Common myeloid progenitor, CD34-positive (primary cell): ENCODE measurements around the gene PRSS21.

ENCODE experiments used
- CTCF ChIA-PET: fragments of 350-600 bp; sonication (Branson Sonifier 250); formaldehyde crosslinking; loops from one replicate; lab custom pipeline; 2021; ENCODE audit warnings: antibody characterized with exemption; lab: Charles Lee
- POLR2A ChIA-PET: fragments of 350-600 bp; sonication (Branson Sonifier 250); formaldehyde crosslinking; loops from one replicate; lab custom pipeline; 2021; ENCODE audit warnings: antibody characterized with exemption; lab: Charles Lee
- DNase-seq, 3 donors: peaks; one replicate each; pipeline versions ENCODE4 v3.0.0 to v3.0.0-alpha.2; 2013
- H3K27ac ChIP-seq, 2 experiments: 1 replicate in 1 of 2; 2 replicates in 1 of 2; pipeline ENCODE4 v1.7.0; 2013; ENCODE audit warnings: inconsistent platforms in 2 of 2, low read length in 2 of 2, mild to moderate bottlenecking in 2 of 2, low read depth in 1 of 2, moderate library complexity in 1 of 2; ENCODE audit not compliant: severe bottlenecking in 2 of 2, insufficient read depth in 1 of 2, poor library complexity in 1 of 2
- H3K27me3 ChIP-seq, 5 experiments: replicated peaks in 2 of 5; 1 replicate in 3 of 5; 2 replicates in 2 of 5; pipeline versions ENCODE4 v1.6.1 to v1.7.0; 2013; ENCODE audit warnings: low read length in 4 of 5, mild to moderate bottlenecking in 2 of 5, moderate library complexity in 2 of 5, inconsistent platforms in 1 of 5; ENCODE audit not compliant: insufficient read depth in 5 of 5, control insufficient read depth in 4 of 5
- H3K36me3 ChIP-seq, 4 experiments: 1 replicate in 2 of 4; 2 replicates in 2 of 4; pipeline versions ENCODE4 v1.6.1 to v1.7.0; 2013; ENCODE audit warnings: low read length in 3 of 4, control low read depth in 1 of 4, mild to moderate bottlenecking in 1 of 4; ENCODE audit not compliant: control insufficient read depth in 4 of 4, insufficient read depth in 4 of 4
- H3K4me1 ChIP-seq, 4 experiments: 1 replicate in 3 of 4; 2 replicates in 1 of 4; pipeline versions ENCODE4 v1.6.1 to v1.7.1; 2013; ENCODE audit warnings: low read length in 3 of 4, mild to moderate bottlenecking in 3 of 4, control low read depth in 1 of 4, inconsistent platforms in 1 of 4, moderate library complexity in 1 of 4; ENCODE audit not compliant: control insufficient read depth in 4 of 4, insufficient read depth in 4 of 4; ENCODE audit errors: control extremely low read depth in 1 of 4
- H3K4me3 ChIP-seq, 7 experiments: 1 replicate in 4 of 7; 2 replicates in 3 of 7; pipeline versions ENCODE4 v1.5.1 to v1.7.0; 2013; ENCODE audit warnings: mild to moderate bottlenecking in 7 of 7, low read length in 6 of 7, moderate library complexity in 6 of 7, inconsistent platforms in 2 of 7, low read depth in 2 of 7, control low read depth in 1 of 7; ENCODE audit not compliant: insufficient read depth in 4 of 7, control insufficient read depth in 1 of 7; ENCODE audit errors: extremely low read depth in 1 of 7
- H3K9me3 ChIP-seq, 5 experiments: 1 replicate in 4 of 5; 2 replicates in 1 of 5; pipeline versions ENCODE4 v1.6.1 to v1.7.1; 2013; ENCODE audit warnings: low read length in 4 of 5, mild to moderate bottlenecking in 2 of 5, inconsistent platforms in 1 of 5, low read depth in 1 of 5, moderate library complexity in 1 of 5; ENCODE audit not compliant: control insufficient read depth in 4 of 5, insufficient read depth in 2 of 5; ENCODE audit errors: control extremely low read depth in 1 of 5
- WGBS: methylation state at CpG from one replicate; pipeline ENCODE4 v1.1.5; 2013; ENCODE audit not compliant: insufficient coverage; 5-methylcytosine and 5-hydroxymethylcytosine counted together

The PRSS21 gene

GRCh38 chr16:2845116-2845515, 28.1 kb downstream of the PRSS21 start:
- H3K27me3 ChIP-seq = peaks cover 0 to 12% (median 3%) of the 10 kb centered on the region in 5 experiments
- H3K9me3 ChIP-seq = no peaks in the 10 kb centered on the region
- no peak for DNase-seq
- peaks cover 0 to 25% (median 17%) of the 10 kb centered on the region in 4 experiments for H3K4me1 ChIP-seq
- no peak overlapping the region for H3K4me3 ChIP-seq
- H3K27ac ChIP-seq = no peak overlapping the region
- ChIA-PET CTCF (interaction anchor here (0.6 to 4.7 kb wide), 8 partner anchors 9 to 82 kb away, joined by 3 to 46 read pairs (median 4); no protein-coding TSS in a partner anchor), POLR2A (no interaction called here)
- WGBS = 77% methylated on average over 4 of the region's 5 CpGs
- no peaks in the 10 kb centered on the region for H3K36me3 ChIP-seq

GRCh38 chr16:2846511-2847310, 29.7 kb downstream of the PRSS21 start:
- Histone ChIP-seq H3K4me1 (peaks cover 0 to 11% (median 10%) of the 10 kb centered on the region in 4 experiments), H3K27ac (no peak overlapping the region), H3K27me3 (peaks cover 0 to 21% (median 5%) of the 10 kb centered on the region in 5 experiments), H3K9me3 (no peaks in the 10 kb centered on the region), H3K36me3 (no peaks in the 10 kb centered on the region), H3K4me3 (no peak overlapping the region)
- POLR2A ChIA-PET = no interaction called here
- CTCF ChIA-PET = no interaction called here
- DNase-seq = no peak
- 83% methylated on average over 3 of the region's 3 CpGs for WGBS

DNA sequence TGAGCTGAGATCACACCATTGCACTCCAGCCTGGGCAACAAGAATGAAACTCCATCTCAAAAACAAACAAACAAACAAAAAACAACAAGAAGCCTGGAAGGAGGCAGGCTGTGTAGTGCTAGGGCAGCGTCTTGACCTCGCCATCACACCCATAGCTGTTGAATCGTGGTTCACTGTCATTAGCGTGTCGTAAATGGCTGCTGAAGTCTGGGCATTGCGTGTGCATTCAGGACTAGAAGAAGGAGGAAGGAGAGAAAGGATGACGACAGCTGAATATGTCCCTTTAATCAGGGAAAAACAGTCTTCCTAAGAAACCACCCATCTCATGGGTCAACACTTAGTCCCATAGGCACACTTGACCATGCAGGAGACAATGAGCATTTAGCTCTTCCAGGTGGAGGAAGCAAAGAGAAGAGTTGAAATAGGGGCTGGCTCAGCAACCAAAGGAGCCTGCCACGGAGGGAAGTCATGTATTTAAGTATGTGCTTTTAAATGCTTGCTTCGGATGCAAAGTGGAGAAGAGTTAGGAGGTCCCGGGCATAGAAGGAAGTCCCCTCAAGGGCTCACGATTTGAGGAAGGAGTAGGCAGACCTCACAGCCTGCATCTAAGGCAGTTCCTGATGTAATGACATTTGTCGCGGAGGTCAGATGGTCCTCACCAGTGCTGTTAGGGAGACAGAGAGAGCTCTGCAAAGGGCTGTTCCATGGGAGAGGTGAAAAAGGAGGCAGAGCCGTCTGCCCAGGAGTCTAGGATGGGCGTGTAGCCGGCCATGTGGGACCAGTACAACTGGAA, 32.1 kb downstream of the PRSS21 start:
- ChIA-PET POLR2A (no interaction called here), CTCF (interaction anchor here (0.6 to 2.7 kb wide), 4 partner anchors 9 to 19 kb away, joined by 3 to 12 read pairs (median 4); no protein-coding TSS in a partner anchor)
- DNase-seq = peak in 2 of 3 donors; percentile 36 to 46
- 58% methylated on average over 11 of the region's 16 CpGs for WGBS
- Histone ChIP-seq H3K36me3 (no peaks in the 10 kb centered on the region), H3K27me3 (peaks cover 0 to 43% (median 12%) of the 10 kb centered on the region in 5 experiments), H3K27ac (no peak overlapping the region), H3K4me1 (peaks cover 0 to 3% (median 0%) of the 10 kb centered on the region in 4 experiments), H3K4me3 (no peak overlapping the region), H3K9me3 (peaks cover 0 to 6% (median 3%) of the 10 kb centered on the region in 5 experiments)

DNA sequence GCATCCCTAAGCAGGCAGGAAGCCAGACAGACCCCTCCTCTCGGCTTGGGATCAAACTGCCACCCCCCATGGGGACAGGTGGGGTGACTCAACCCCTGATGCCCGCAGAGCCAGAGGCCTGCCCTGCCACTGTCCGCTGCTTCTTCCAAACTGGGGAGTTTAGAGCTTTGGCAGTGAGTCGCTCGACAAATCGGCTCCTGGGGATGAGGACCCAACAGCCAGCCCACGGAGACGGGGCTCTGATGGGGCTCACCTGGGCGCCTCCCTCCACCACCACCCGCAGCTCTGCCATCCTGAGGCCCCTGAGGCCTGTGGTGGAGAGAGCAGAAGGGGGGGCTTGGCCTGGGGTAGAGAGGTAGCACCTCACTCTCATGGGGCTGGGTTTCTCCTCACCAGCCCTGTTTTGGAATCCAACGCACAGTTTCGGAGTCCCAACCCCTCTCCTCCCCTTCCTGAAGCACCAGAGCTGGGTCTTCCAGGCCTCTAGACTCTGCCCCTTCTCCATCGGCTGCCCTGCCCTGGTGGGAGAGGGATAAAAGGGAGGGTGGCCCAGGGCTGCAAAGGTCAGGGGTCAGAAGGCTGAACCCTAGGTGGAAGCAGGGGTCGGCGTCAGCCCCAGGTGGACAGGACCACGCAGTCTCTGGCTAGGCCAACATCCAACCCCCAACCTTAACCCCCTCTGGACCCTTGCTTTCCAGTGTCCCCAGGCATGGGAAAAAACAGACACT, 35.1 kb downstream of the PRSS21 start:
- no peak for DNase-seq
- Histone ChIP-seq H3K4me1 (peaks cover 0 to 3% (median 0%) of the 10 kb centered on the region in 4 experiments), H3K9me3 (peaks cover 0 to 8% (median 5%) of the 10 kb centered on the region in 5 experiments), H3K4me3 (no peak overlapping the region), H3K27me3 (peaks cover 0 to 47% (median 9%) of the 10 kb centered on the region in 5 experiments), H3K27ac (no peak overlapping the region), H3K36me3 (no peaks in the 10 kb centered on the region)
- CTCF ChIA-PET = interaction anchor here (2.3 kb wide), 1 partner anchor 10 kb away, joined by 6 read pairs; no protein-coding TSS in a partner anchor
- 92% methylated on average over 10 of the region's 16 CpGs for WGBS
- POLR2A ChIA-PET = no interaction called here

GRCh38 chr16:2852731-2853507, 35.9 kb downstream of the PRSS21 start:
- CTCF ChIA-PET = interaction anchor here (1.7 to 2.7 kb wide), 6 partner anchors 9 to 74 kb away, joined by 6 to 21 read pairs (median 8); no protein-coding TSS in a partner anchor
- 59% methylated on average over 46 of the region's 56 CpGs for WGBS
- no peak for DNase-seq
- POLR2A ChIA-PET = no interaction called here
- peaks cover 0 to 8% (median 5%) of the 10 kb centered on the region in 5 experiments for H3K9me3 ChIP-seq
- no peak overlapping the region for H3K4me3 ChIP-seq
- H3K27ac ChIP-seq = no peak overlapping the region
- H3K36me3 ChIP-seq = no peaks in the 10 kb centered on the region
- H3K4me1 ChIP-seq = peaks cover 0 to 10% (median 5%) of the 10 kb centered on the region in 4 experiments
- H3K27me3 ChIP-seq = peaks cover 0 to 54% (median 9%) of the 10 kb centered on the region in 5 experiments

GRCh38 chr16:2853531-2854073, 36.6 kb downstream of the PRSS21 start:
- no peak for DNase-seq
- peaks cover 0 to 16% (median 12%) of the 10 kb centered on the region in 4 experiments for H3K4me1 ChIP-seq
- ChIA-PET POLR2A (no interaction called here), CTCF (interaction anchor here (1.2 to 2.7 kb wide), 7 partner anchors 9 to 73 kb away, joined by 6 to 21 read pairs (median 8); no protein-coding TSS in a partner anchor)
- no peak overlapping the region for H3K4me3 ChIP-seq
- WGBS = 88% methylated on average over 15 of the region's 18 CpGs
- H3K9me3 ChIP-seq = peaks cover 0 to 8% (median 5%) of the 10 kb centered on the region in 5 experiments
- no peak overlapping the region for H3K27ac ChIP-seq
- no peaks in the 10 kb centered on the region for H3K36me3 ChIP-seq
- peaks cover 0 to 61% (median 11%) of the 10 kb centered on the region in 5 experiments for H3K27me3 ChIP-seq
